ENCODE measurements around the gene CHD2.
A peak's percentile ranks its signal among the peaks of the same experiment; 100 is the strongest.
"Not testable (repeated sequence)": the region's sequence is repeated elsewhere in the genome, so short reads cannot be mapped to it uniquely, and the experiment has no call there.

Gene CHD2
- 466 to 886 (median 680) reads per million in 4 experiments for total RNA-seq

- peak; percentile 67 for DNase-seq
Observed at GRCh38 chr15:92899948-92900730, at the start of gene CHD2. Gene CHD2 (plus strand): TSS chr15:92900324. CDS start chr15:92901238, 914 bp downstream.

DNA sequence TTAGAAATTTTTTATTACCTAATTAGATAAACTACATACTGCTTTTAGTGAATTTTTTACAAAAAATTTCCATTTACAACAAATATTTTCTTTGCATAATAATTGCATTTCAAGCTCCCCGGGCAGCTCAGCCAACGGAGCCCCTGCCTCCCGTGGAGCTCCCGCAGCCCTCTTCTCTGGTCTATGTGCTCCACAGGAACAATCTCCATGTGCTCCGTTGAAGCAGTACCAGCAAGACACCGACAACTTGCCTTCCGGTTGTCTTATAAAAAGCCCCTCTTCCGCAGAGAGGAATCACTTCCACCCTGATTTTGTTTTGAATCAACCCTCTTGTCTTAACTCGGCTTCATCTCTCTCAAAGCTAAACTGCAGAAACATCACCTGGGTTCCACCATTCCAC, 46.9 kb upstream of the CHD2 start:
- no peak for DNase-seq

- DNase-seq, result no peak
Observed at GRCh38 chr15:92861742-92862141, 38.4 kb upstream of the CHD2 start.

DNA sequence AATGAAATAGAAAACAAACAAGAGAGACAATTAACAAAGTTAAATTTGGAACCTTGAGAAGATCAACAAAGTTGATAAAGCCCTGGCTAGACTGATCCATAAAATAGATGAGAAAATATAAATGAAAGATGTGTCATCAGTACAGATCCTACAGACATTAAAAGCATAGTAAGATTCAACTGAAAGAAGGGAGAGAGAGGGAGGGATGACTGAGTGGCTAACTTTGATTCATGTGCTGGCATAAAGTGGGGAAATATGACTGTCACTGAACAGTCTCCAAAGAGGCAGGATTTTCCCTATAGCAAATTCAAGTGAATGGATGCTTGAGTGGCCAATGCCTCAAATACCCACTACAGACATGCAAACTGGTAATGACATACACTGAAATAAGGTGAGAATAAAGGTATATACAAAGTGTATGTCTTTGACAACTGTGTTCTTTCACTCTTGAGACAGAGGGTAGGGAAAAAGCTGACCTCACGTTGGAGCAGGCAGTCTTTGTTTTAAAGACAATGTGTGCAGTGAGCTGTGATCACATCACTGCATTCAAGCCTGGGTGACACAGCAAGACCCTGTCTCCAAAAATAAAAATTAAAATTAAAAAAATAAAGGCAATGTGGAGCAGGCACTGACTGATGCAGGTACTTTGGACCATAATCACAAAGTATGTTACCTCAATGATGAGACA, 35.9 kb upstream of the CHD2 start:
- DNase-seq, result no peak

- DNase-seq, result no peak
Observed at GRCh38 chr15:92869263-92869940, 30.7 kb upstream of the CHD2 start.

GRCh38 chr15:92870010-92870591, 30.0 kb upstream of the CHD2 start:
- no peak for DNase-seq

DNA sequence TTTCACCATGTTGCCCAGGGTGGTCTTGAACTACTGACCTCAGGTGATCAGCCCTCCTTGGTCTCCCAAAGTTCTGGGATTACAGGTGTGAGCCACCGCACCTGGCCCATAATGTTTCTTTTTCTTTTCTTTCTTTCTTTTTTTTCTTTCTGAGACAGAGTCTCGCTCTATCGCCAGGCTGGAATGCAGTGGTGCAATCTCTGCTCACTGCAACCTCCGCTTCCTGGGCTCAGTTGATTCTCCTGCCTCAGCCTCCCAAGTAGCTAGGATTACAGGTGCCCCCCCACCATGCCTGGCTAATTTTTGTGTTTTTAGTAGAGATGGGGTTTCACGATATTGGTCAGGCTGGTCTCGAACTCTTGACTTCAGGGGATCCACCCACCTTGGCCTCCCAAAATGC, 27.2 kb upstream of the CHD2 start:
- DNase-seq, result not testable (repeated sequence)

GRCh38 chr15:92877000-92877399, 23.1 kb upstream of the CHD2 start:
- no peak for DNase-seq

DNA sequence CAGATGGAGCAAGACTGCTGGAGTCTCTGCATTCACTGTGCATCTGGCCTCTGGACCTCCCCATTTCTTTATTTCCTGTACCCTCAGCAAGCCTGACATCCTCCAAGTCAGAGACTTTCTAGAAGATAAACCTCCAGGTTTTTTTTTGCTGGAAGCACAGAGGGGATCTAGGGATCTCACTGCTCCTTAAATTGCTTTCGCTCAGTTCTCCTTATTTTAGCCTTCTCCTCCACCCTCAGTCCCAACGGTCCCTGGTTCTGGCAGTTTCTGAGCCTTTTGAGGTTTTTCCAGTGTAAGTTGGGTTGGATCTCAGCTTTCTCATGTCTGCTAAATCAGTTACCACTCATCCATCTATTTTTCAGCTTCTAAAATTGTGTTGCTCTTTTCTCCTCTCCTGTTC, 22.7 kb upstream of the CHD2 start:
- DNase-seq, result no peak

DNA sequence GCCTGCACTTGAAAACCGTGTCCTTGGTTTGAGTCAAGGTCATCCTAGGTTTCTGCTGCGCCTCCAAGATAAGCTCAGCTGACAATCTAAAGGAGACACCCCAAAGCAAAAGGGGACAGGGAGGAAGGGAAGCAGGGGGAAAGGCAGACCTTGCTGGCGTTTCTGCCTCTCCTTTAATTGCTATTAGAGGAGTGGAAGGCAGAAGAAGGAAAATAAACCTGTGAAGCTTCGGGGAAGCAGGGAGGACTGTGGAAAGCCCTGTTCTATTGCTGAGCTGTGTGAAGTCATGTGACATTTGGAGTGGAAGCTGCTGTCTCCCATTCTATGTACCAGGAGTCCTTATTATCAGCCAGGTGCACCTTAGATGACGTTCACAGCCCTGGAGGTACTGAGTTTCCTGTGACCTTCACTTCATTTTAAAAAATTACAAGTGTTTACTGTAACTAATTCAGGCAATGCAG, 21.5 kb upstream of the CHD2 start:
- no peak for DNase-seq

DNA sequence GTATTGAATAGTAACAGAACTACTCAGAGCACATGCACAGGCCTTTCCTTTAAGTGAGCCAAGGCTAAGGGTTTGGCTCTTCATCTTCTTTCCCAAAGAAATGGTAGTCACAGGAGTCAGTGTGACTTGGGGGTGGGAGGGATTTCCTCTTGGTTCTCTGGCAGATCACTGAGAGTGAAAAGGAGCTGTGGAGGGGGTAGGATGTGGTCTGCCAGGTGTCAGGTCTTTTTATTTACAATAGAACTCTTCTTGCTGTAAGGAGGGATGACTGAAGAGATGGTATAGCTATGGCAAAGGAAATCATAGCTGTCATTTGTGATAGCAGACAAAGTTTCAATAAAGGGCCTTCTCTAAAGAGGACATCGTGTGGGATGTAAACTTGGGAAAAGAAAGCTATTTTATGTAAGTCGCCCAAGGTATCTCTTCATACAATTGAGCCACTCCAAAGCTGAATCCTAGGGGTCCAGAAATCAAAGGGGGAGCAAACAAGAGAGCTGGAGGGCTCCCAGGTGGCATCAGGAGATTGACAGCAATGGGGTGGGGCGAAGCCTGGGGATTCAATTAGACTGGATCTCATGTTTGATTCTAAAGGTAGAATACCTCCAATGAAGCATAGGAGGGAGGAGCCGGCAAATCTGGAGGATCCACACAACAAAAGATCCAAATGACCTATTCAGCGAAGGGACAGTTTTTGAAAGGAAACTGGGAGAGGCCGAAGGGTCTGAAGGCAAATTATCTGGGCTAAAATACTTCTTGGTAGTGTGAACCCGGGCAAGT, 20.0 kb upstream of the CHD2 start:
- DNase-seq, result no peak

DNA sequence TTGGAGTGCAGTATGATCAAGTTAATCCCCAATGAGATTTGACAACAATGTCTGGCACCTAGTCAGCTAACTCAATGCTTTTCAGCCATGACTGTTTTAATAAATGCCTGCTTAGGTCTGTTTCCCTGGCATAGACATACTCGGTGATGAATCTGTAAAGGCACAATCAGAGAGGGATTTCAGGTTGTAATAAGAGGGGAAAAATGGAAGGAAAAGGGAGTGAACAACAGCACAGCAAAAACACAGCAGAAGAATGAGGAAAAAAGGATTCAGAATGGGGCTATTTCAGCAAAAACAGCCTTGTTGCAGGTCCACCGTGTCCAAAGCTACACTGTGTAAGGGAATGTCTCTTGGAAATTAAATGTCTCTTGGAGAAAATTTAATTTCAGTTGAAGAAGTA, 19.3 kb upstream of the CHD2 start:
- no peak for DNase-seq

GRCh38 chr15:92881211-92881754, 18.8 kb upstream of the CHD2 start:
- DNase-seq, result no peak

GRCh38 chr15:92881802-92882696, 18.1 kb upstream of the CHD2 start:
- peak; percentile 97 for DNase-seq

- DNase-seq, result no peak
Observed at GRCh38 chr15:92882697-92883162, 17.4 kb upstream of the CHD2 start.

GRCh38 chr15:92883163-92883875, 16.8 kb upstream of the CHD2 start:
- no peak for DNase-seq

- no peak for DNase-seq
Observed at GRCh38 chr15:92883876-92884435, 16.2 kb upstream of the CHD2 start.

DNA sequence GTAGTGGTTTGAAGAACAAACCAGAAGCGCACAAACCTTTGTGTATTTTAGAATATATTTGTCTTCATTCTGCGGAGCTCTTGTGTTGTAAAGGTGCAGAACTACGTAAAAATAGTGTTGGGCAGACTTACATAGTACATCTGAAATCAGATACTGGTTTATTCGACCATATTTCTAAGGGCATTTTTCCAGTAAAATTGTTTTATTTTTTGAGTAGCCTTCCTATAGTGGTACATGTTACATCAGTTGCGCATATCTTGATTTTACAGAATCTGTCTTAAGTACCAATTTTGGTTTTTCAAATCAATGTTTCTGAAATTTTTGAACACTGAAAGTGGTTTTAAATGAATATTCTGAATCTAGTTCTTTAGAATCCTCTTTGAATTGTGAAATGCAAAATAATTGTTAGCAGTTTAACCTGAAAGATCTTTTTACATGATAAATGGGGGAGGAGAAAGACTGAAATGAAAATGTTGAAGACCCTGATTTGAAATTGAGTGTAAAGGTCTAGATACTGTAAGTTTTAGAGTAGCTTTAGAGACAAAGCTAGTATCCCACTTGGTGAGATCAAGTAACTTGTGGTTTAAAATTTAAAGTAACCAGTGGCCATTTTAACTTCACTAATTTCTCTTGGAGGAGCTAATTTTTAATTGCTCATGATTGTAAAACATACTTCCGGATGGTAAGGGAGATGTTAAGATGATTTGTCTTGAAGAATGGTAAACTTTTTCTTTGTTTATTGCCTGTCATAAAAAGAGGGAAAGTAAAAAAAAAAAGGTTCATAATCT, 15.5 kb upstream of the CHD2 start:
- no peak for DNase-seq
